ENCODE results near the gene LLPH. TPM values are rescaled to one million over a fixed set of nuclear protein-coding genes. Genes with fewer than 3 reads are reported as not detected.

Gene LLPH
- total RNA-seq, 1 donor, result 5.1 TPM

DNA sequence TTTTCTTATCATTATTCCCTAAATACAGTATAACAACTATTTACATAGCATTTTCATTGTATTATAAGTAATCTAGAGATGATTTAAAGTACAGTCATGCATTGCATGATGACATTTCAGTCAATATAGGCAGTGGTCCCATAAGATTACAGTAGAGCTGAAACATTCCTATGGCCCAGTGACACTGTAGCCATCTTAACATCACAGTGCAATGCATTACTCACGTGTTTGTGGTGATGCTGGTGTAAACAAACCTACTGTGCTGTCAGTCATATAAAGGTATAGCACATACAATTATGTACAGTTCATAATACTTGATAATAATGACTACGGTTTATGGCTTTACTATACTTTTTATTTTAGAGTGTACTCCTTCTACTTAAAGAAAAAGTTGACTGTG lies 13.3 kb downstream of the LLPH start:
- Histone ChIP-seq H3K9me3 (ENCODE audit: low read depth, low read length) (no peaks in the 10 kb centered on the region), H3K4me1 (ENCODE audit: insufficient read depth, low read length) (peaks cover 7% of the 10 kb centered on the region), H3K27ac (ENCODE audit: low read depth, low read length) (no peak overlapping the region), H3K27me3 (ENCODE audit: insufficient read depth, low read length) (no peaks in the 10 kb centered on the region), H3K79me2 (ENCODE audit: insufficient read depth, low read length) (no peaks in the 10 kb centered on the region), H4K20me1 (ENCODE audit: insufficient read depth, low read length) (no peaks in the 10 kb centered on the region), H3K4me3 (ENCODE audit: insufficient read depth, low read length) (no peak overlapping the region), H3K4me2 (ENCODE audit: insufficient read depth, low read length) (no peak overlapping the region), H3K36me3 (ENCODE audit: insufficient read depth, low read length) (peaks cover 5% of the 10 kb centered on the region), H2AFZ (ENCODE audit: low read length) (no peak overlapping the region)
- no peak for DNase-seq (ENCODE audit: insufficient read length, low spot score, missing footprints)
- TF ChIP-seq, protein P1, sequence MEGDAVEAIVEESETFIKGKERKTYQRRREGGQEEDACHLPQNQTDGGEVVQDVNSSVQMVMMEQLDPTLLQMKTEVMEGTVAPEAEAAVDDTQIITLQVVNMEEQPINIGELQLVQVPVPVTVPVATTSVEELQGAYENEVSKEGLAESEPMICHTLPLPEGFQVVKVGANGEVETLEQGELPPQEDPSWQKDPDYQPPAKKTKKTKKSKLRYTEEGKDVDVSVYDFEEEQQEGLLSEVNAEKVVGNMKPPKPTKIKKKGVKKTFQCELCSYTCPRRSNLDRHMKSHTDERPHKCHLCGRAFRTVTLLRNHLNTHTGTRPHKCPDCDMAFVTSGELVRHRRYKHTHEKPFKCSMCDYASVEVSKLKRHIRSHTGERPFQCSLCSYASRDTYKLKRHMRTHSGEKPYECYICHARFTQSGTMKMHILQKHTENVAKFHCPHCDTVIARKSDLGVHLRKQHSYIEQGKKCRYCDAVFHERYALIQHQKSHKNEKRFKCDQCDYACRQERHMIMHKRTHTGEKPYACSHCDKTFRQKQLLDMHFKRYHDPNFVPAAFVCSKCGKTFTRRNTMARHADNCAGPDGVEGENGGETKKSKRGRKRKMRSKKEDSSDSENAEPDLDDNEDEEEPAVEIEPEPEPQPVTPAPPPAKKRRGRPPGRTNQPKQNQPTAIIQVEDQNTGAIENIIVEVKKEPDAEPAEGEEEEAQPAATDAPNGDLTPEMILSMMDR (IDR thresholded peaks at IDR 0.05; ENCODE audit: extremely low read depth, low read depth, low read length), result no peak

DNA sequence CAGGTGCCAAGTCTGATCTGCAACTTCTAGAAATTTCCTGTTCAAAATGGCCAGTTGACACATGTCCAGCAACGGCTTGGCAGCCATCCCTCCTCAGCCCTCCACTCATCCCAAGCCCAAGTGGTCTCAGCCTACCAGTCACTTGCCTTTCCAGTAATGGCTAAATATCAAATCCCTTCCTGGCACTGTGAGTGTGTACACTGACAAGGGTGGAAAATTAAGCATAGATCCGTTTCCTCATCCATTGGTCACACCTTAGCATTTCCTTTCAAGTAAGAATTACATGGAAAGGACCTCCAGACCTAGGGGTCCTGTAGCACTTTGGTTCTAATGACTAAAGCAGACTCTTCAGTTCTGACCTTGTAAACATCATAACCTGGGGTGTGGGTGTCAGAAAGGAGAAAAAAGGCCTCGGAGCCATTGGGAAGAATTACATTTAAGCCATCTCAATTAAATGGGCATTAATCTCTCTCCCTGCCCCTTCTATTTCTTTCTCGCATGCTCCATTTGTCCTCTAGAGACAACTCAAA lies 15.4 kb downstream of the LLPH start:
- H3K79me2 ChIP-seq (ENCODE audit: insufficient read depth, low read length), result no peaks in the 10 kb centered on the region
- no peaks in the 10 kb centered on the region for H4K20me1 ChIP-seq (ENCODE audit: insufficient read depth, low read length)
- no peak overlapping the region for H3K4me2 ChIP-seq (ENCODE audit: insufficient read depth, low read length)
- TF ChIP-seq, protein P1 (IDR thresholded peaks at IDR 0.05; ENCODE audit: extremely low read depth, low read depth, low read length), result no peak
- no peak overlapping the region for H3K4me3 ChIP-seq (ENCODE audit: insufficient read depth, low read length)
- H3K36me3 ChIP-seq (ENCODE audit: insufficient read depth, low read length), result no peaks in the 10 kb centered on the region
- no peaks in the 10 kb centered on the region for H3K9me3 ChIP-seq (ENCODE audit: low read depth, low read length)
- H3K4me1 ChIP-seq (ENCODE audit: insufficient read depth, low read length), result peaks cover 7% of the 10 kb centered on the region
- H3K27me3 ChIP-seq (ENCODE audit: insufficient read depth, low read length), result no peaks in the 10 kb centered on the region
- H3K27ac ChIP-seq (ENCODE audit: low read depth, low read length), result no peak overlapping the region
- H2AFZ ChIP-seq (ENCODE audit: low read length), result no peak overlapping the region
- DNase-seq (ENCODE audit: insufficient read length, low spot score, missing footprints), result no peak

DNA sequence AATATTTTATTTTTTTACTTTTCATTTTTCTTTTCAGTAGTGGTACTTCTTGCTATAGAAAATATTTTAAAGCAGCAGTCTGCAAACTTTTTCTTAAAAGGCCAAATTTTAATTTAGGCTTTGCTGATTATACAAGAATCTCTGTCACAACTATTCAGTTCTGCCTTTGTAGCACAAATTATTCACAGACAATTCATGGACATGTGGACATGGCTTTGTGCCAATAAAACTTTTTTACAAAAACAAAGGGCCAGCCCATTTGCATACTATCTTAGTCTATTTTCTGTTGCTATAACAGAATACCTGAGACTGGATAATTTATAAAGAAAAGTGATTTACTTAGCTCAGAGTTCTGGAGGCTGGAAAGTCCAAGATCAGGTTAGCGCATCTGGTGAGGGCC lies 17.1 kb downstream of the LLPH start:
- H3K9me3 ChIP-seq (ENCODE audit: low read depth, low read length), result no peaks in the 10 kb centered on the region
- H2AFZ ChIP-seq (ENCODE audit: low read length), result no peak overlapping the region
- no peaks in the 10 kb centered on the region for H3K27me3 ChIP-seq (ENCODE audit: insufficient read depth, low read length)
- no peak for DNase-seq (ENCODE audit: insufficient read length, low spot score, missing footprints)
- no peaks in the 10 kb centered on the region for H3K36me3 ChIP-seq (ENCODE audit: insufficient read depth, low read length)
- no peaks in the 10 kb centered on the region for H3K4me1 ChIP-seq (ENCODE audit: insufficient read depth, low read length)
- H3K4me3 ChIP-seq (ENCODE audit: insufficient read depth, low read length), result no peak overlapping the region
- H3K79me2 ChIP-seq (ENCODE audit: insufficient read depth, low read length), result no peaks in the 10 kb centered on the region
- TF ChIP-seq, protein P1 (IDR thresholded peaks at IDR 0.05; ENCODE audit: extremely low read depth, low read depth, low read length), result no peak
- no peaks in the 10 kb centered on the region for H4K20me1 ChIP-seq (ENCODE audit: insufficient read depth, low read length)
- H3K4me2 ChIP-seq (ENCODE audit: insufficient read depth, low read length), result no peak overlapping the region
- no peak overlapping the region for H3K27ac ChIP-seq (ENCODE audit: low read depth, low read length)

DNA sequence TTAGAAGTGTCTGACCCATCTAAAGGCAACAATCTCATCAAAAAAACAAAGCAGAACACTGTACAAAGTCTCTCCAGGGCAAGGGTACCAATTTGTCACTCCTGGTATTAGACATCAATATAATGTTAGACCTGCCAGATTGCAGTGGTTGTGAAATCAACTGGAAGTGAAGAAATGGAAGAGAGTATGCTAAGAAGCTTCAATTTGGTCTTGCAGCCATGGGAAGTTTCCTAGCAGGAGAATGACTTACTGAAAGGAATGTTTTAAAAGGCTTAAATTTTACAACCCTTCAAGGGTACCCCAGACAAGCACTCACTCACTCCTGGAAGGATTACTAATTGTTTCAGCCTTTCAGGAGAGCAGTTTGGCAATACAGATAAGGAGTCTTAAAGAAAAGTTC lies 18.9 kb downstream of the LLPH start:
- no peak overlapping the region for H3K4me3 ChIP-seq (ENCODE audit: insufficient read depth, low read length)
- peaks cover 9% of the 10 kb centered on the region for H3K4me1 ChIP-seq (ENCODE audit: insufficient read depth, low read length)
- no peak overlapping the region for H2AFZ ChIP-seq (ENCODE audit: low read length)
- no peak overlapping the region for H3K4me2 ChIP-seq (ENCODE audit: insufficient read depth, low read length)
- no peaks in the 10 kb centered on the region for H4K20me1 ChIP-seq (ENCODE audit: insufficient read depth, low read length)
- H3K27me3 ChIP-seq (ENCODE audit: insufficient read depth, low read length), result no peaks in the 10 kb centered on the region
- no peak for DNase-seq (ENCODE audit: insufficient read length, low spot score, missing footprints)
- TF ChIP-seq, protein P1 (IDR thresholded peaks at IDR 0.05; ENCODE audit: extremely low read depth, low read depth, low read length), result no peak
- H3K9me3 ChIP-seq (ENCODE audit: low read depth, low read length), result no peaks in the 10 kb centered on the region
- H3K27ac ChIP-seq (ENCODE audit: low read depth, low read length), result no peak overlapping the region
- no peaks in the 10 kb centered on the region for H3K36me3 ChIP-seq (ENCODE audit: insufficient read depth, low read length)
- H3K79me2 ChIP-seq (ENCODE audit: insufficient read depth, low read length), result no peaks in the 10 kb centered on the region
